Stimulated activated CD4-positive, alpha-beta T cell treated with anti-CD3 and anti-CD28 coated beads, Interleukin-1b, Interleukin-23, amount 100 ng/mL, for 1 hour (primary cell): Measurements from ENCODE around the gene HOXD3.

ENCODE experiments used
- DNase-seq, 2 donors: peaks; one replicate each; pipeline ENCODE4 v3.0.0-alpha.2; 2020; ENCODE audit warnings: low read depth in 2 of 2

HOXD3 gene

GRCh38 chr2:176156807-176157498 lies at the start of gene HOXD3:
HOXD3 (plus strand) TSS chr2:176157307; CDS start chr2:176169115, 11,808 bp downstream.
- DNase-seq = no peak

GRCh38 chr2:176107731-176108181 lies 49.4 kb upstream of the HOXD3 start:
- no peak for DNase-seq

DNA sequence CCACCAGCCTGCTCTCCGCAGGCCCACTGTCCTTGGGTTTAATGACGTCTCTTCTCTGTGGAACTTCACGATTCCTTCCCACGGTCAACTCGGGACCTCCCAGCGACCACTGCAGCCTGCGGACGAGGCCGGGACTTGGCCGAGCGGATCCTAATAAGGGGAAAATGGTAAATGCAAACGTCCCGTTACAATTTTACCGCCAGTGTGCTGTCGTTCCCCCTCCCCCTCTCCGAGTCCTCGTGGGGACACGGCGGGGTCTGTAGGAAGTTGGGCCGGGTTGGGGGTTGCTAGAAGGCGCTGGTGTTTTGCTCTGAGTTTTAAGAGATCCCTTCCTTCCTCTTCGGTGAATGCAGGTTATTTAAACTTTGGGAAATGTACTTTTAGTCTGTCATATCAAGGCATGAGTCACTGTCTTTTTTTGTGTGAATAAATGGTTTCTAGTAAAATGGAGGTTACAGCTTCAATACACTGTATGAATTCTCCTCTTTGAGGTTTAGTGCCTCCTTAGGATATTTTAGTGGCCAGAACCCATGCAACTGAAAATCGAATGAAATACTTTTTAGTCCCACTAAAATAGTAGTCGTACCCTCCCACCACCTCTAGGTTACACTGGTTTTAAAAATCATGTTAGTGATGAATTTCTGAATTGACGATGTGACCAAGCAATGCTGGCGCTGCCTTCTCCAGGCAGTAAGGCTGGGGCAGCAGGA lies 47.8 kb upstream of the HOXD3 start:
- DNase-seq = no peak

DNA sequence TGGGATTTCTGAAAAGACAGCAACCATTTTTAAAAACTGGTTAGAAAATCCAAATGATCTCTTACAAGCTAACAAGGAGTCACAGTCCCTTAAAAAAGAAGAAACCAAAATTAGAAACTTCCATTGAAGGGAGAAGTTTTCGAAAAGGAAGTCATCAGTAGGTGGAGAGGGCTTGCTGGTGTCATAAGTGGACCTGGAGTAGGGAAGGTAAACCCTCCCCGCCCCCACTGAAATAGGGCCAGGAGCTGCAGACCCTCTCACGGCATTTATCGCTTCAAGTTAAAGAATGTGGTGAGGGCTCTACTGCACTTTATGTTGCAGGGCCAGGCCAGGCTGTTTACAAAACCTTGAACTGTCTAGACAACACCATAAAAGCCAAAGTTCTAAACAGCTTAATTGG lies 47.2 kb upstream of the HOXD3 start:
- DNase-seq = no peak

- no peak for DNase-seq
Measured at GRCh38 chr2:176110415-176111308, 46.4 kb upstream of the HOXD3 start.

- DNase-seq = no peak
Measured at GRCh38 chr2:176111309-176111663, 45.8 kb upstream of the HOXD3 start.

- DNase-seq = no peak
Measured at GRCh38 chr2:176111846-176112374, 45.2 kb upstream of the HOXD3 start.

DNA sequence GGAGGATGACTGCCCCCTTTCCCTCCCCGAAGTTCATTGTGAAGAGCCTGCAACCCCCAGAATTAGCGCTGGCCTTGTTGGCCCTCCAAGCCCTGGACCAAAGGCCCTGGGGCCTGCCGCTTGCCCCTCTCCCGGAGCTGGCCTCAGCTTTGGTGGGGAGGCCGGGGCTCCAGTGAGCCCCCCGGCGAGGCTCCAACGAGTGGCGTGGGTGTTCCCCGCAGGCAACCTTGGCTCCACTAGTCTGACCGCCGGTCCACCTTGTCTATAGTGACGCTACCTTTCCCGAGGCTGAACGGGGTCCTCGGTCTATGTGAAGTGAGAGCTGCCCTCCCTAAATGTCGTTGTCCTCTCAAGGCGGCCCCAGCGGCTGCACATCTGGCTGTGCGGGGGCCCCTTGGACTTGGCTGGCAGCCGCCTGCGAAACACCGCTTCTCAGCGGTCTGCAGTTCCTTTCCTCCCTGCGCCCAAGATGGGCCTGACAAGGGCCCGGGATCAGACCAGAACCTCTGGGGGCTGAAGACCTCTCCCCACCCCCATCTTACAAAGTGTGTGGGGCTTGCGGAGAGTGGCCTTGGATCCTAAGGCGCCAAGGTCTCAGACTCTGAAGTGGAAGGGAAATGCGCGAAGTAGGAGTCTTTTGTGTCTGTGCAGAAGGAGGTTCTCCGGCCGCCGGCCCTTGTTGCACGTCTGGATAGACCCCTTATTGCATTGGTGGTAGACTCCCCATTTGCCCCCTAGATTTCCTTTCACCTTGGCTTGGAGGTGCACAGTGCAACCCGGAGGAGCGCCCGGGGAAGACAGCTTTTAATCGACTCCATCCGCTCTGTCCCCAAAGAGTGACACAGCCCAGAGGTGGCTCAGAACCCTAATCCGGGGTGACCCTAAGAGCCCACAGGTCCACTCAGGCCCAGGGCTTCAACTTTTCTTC lies 44.5 kb upstream of the HOXD3 start:
- DNase-seq = no peak

GRCh38 chr2:176114120-176114929 lies 42.8 kb upstream of the HOXD3 start:
- no peak for DNase-seq

DNA sequence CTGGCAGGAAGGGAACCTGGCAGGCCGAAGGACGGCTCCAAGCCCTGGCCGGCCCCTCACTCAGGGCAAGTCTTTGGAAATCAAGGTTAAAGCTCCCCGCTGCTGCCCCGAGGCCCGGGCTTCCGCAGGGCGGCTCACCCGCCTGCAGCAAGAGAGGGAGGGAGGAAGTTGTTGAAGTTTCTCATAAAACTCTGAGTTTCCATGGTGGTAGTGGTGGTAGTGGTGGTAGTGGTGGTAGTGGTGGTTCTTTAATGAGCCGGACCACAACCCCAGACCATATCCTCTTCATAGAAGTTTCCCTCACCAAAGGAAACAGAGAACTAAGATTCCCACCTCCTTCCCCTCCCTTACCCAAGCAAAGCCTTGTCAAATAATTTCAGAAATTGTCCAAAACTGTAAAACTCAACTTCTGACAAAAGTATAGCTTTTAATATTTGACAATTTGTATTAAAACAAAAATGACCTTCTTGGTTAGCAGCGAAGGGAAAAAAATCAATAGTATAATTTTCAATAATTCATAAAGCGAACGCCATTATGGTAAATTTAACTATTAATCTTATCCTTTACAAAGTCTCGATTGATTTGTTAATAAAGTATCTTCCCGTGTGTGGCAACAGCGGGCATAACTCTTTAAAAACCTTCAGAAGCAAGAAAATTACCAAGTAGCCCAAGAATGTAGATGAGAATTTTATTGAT lies 42.0 kb upstream of the HOXD3 start:
- no peak for DNase-seq

DNA sequence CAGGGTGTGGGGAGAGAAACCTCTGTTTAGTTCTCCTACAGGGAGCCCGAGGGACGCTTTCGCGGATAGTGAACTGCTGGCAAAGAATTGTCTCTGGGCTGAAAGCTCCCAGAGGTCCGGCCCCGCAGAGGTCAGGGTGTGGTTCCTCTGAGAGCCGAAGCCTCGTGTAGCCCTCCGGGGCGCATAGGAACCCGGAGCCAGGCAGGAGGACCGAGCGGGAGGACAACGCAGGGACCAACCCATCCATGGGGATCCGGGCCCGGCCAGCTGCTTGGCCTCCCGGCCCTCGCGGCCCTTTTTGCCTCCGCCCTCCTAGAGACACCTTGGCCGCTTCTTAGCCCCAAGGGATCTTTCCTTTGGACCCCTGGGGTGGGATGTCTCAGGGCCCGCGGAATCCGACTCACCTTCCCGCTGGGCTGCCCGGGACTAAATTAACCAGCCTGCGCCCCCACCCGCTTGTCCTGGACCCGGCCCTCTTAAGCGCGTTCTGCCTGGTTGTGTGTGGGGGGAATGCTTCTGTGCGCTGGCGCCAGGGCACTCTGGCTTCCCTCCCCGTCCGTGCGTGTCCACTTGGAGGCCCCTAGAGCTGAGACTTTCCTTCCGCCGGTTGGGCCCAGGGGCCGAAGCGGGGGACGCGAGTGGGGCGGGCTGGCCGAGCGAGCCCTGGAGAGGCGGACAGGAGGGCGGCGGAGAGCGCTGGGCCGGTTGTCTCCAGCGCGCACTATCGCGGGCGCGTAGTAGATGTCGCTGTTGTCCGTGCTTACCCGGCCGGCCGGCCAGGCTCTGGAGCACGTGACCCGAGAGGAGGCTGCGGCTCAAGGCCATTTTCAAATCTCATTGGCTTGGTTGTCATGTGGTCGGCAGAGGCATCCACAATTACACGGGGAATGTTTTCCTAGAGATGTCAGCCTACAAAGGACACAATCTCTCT lies 41.0 kb upstream of the HOXD3 start, which contains the start of gene HOXD10:
Gene HOXD10, plus strand, starts transcription at position 896 of the 931 bp plus-strand sequence. CDS start 56 bp downstream, outside the sequence.
- no peak for DNase-seq

- no peak for DNase-seq
Measured at GRCh38 chr2:176117162-176117822, 39.8 kb upstream of the HOXD3 start.

GRCh38 chr2:176117823-176118371 lies 39.2 kb upstream of the HOXD3 start:
- no peak for DNase-seq

DNA sequence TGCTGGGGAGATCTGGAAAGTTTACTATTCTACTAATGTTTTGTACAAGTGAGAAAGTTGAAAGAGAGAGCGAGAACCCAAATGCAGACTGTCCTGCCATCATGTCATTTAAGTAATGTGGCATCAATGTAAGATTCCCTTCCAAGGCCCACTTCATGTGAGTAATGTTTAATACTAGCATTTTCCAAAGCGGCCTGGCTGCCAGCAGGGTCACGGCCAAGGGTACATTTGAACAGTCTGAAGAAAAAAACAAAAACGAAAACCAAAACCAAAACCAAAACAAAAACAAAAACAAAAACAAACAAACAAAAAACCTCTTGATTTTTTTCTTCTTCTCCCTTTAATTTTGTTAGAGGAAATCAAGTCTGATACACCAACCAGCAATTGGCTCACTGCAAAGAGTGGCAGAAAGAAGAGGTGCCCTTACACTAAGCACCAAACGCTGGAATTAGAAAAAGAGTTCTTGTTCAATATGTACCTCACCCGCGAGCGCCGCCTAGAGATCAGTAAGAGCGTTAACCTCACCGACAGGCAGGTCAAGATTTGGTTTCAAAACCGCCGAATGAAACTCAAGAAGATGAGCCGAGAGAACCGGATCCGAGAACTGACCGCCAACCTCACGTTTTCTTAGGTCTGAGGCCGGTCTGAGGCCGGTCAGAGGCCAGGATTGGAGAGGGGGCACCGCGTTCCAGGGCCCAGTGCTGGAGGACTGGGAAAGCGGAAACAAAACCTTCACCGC lies 38.3 kb upstream of the HOXD3 start:
- no peak for DNase-seq

DNA sequence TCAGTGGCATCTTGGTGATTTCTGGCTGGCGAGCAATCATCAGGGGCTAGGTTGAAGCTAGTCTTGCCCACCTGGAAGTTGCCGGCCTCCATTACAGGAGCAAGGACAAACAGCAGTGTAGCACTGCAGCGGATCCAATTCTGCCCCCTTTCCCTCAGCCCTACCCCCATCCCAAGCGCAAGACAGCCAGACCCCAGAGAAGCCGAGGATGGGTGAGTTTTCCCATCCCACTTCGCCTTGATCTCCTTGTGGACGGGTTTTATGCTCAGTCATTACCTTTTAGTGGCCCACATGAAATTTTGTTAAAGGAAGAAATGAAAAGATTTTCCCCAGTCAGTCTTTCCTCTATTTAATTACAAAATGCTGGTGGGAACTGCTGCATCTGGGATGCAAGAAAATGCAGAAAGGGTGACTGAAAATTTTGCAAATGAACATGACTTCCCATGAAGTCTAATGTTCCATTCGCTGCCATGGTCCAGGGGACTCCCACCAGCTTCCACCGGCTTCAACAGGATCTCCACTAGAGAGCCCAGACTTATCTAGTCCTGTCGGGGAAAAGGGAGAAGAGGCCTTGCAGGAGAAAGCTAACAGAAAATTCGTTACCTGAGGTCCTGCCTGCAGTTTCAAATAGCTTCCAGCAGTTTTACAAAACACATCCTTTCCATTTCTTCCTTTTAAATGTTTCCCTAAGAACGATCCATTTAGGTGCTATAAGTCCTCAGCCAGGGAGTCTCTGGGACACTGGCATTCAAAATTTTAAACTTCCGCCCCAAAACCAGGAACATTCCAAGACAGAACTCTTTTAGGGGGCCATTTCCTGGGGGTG lies 36.5 kb upstream of the HOXD3 start:
- no peak for DNase-seq
